Measurements from ENCODE around the gene KYAT1.
"Not testable (repeated sequence)": the region's sequence is repeated elsewhere in the genome, so short reads cannot be mapped to it uniquely, and the experiment has no call there.

The KYAT1 gene

GRCh38 chr9:128818099-128818838, 63.5 kb downstream of the KYAT1 start, which contains the start of gene ENDOG:
Gene ENDOG (plus strand): TSS chr9:128818500. CDS start chr9:128818685, 185 bp downstream.
- DNase-seq, result peak; percentile 96

GRCh38 chr9:128810873-128811272, 70.9 kb downstream of the KYAT1 start:
- DNase-seq, result no peak

- DNase-seq, result no peak
Observed at GRCh38 chr9:128809831-128810230, 71.9 kb downstream of the KYAT1 start.

GRCh38 chr9:128809036-128809599, 72.6 kb downstream of the KYAT1 start:
- no peak for DNase-seq

- no peak for DNase-seq
Observed at GRCh38 chr9:128808543-128808942, 73.2 kb downstream of the KYAT1 start.

- DNase-seq, result no peak
Observed at GRCh38 chr9:128807827-128808226, 73.9 kb downstream of the KYAT1 start.

- no peak for DNase-seq
Observed at GRCh38 chr9:128805661-128806060, 76.1 kb downstream of the KYAT1 start.

GRCh38 chr9:128802482-128802881, 79.3 kb downstream of the KYAT1 start:
- no peak for DNase-seq

- no peak for DNase-seq
Observed at GRCh38 chr9:128800061-128800460, 81.7 kb downstream of the KYAT1 start.

GRCh38 chr9:128798896-128799295, 82.9 kb downstream of the KYAT1 start:
- DNase-seq, result no peak

GRCh38 chr9:128794961-128795360, 86.8 kb downstream of the KYAT1 start:
- not testable (repeated sequence) for DNase-seq

- no peak for DNase-seq
Observed at GRCh38 chr9:128792978-128793686, 88.6 kb downstream of the KYAT1 start.

GRCh38 chr9:128792134-128792533, 89.6 kb downstream of the KYAT1 start:
- no peak for DNase-seq

- DNase-seq, result no peak
Observed at GRCh38 chr9:128790536-128790935, 91.2 kb downstream of the KYAT1 start.

- no peak for DNase-seq
Observed at GRCh38 chr9:128788445-128788844, 93.3 kb downstream of the KYAT1 start.

- DNase-seq, result peak; percentile 11
Observed at GRCh38 chr9:128787659-128788058, 94.1 kb downstream of the KYAT1 start.

- peak; percentile 85 for DNase-seq
Observed at GRCh38 chr9:128786681-128787601, 94.8 kb downstream of the KYAT1 start, which contains the start of gene TBC1D13. Gene TBC1D13 (plus strand): TSS chr9:128787253. CDS start chr9:128787354, 101 bp downstream.

- DNase-seq, result no peak
Observed at GRCh38 chr9:128785427-128785826, 96.3 kb downstream of the KYAT1 start.

Measured in fibroblast of skin of back (primary cell).